ENCODE data around the gene KCNC4.

KCNC4 gene

GRCh38 chr1:110249256-110249655 lies 39.1 kb downstream of the KCNC4 start:
- Histone ChIP-seq H3K27ac (no peak overlapping the region), H3K4me3 (ENCODE audit: low read depth, low read length) (no peak overlapping the region), H3K36me3 (replicated peaks) (no peaks in the 10 kb centered on the region), H3K27me3 (replicated peaks) (peaks cover 2% of the 10 kb centered on the region)
- TF ChIP-seq CTCF (IDR thresholded peaks at IDR 0.05; ENCODE audit: low read depth, low read length, missing control alignments), result no peak
- no peak for DNase-seq
- in situ Hi-C loops (cut with HindIII; ENCODE audit: low pct_ligation_motif_present, low sequenced_read_pairs), result no loop called here

- Histone ChIP-seq H3K27ac (no peak overlapping the region), H3K27me3 (replicated peaks) (peaks cover 2% of the 10 kb centered on the region), H3K4me3 (ENCODE audit: low read depth, low read length) (no peak overlapping the region), H3K36me3 (replicated peaks) (no peaks in the 10 kb centered on the region)
- TF ChIP-seq CTCF (IDR thresholded peaks at IDR 0.05; ENCODE audit: low read depth, low read length, missing control alignments), result no peak
- no peak for DNase-seq
- in situ Hi-C loops (cut with HindIII; ENCODE audit: low pct_ligation_motif_present, low sequenced_read_pairs), result no loop called here
These were observed 39.9 kb downstream of the KCNC4 start for GRCh38 chr1:110250008-110250407.

GRCh38 chr1:110250749-110251148 lies 40.6 kb downstream of the KCNC4 start:
- Histone ChIP-seq H3K27ac (no peak overlapping the region), H3K36me3 (replicated peaks) (no peaks in the 10 kb centered on the region), H3K27me3 (replicated peaks) (peaks cover under 1% of the 10 kb centered on the region), H3K4me3 (ENCODE audit: low read depth, low read length) (no peak overlapping the region)
- no peak for DNase-seq
- no peak for TF ChIP-seq CTCF (IDR thresholded peaks at IDR 0.05; ENCODE audit: low read depth, low read length, missing control alignments)
- in situ Hi-C loops (cut with HindIII; ENCODE audit: low pct_ligation_motif_present, low sequenced_read_pairs), result no loop called here

- in situ Hi-C loops (cut with HindIII; ENCODE audit: low pct_ligation_motif_present, low sequenced_read_pairs), result no loop called here
- Histone ChIP-seq H3K27ac (no peak overlapping the region), H3K27me3 (replicated peaks) (no peaks in the 10 kb centered on the region), H3K36me3 (replicated peaks) (no peaks in the 10 kb centered on the region), H3K4me3 (ENCODE audit: low read depth, low read length) (no peak overlapping the region)
- DNase-seq, result no peak
- TF ChIP-seq CTCF (IDR thresholded peaks at IDR 0.05; ENCODE audit: low read depth, low read length, missing control alignments), result no peak
These were observed 43.1 kb downstream of the KCNC4 start for GRCh38 chr1:110253213-110253612.

GRCh38 chr1:110254604-110255391 lies 44.7 kb downstream of the KCNC4 start:
- in situ Hi-C loops (cut with HindIII; ENCODE audit: low pct_ligation_motif_present, low sequenced_read_pairs), result no loop called here
- no peak overlapping the region for H3K27ac ChIP-seq
- no peak for TF ChIP-seq CTCF (IDR thresholded peaks at IDR 0.05; ENCODE audit: low read depth, low read length, missing control alignments)
- no peak overlapping the region for H3K4me3 ChIP-seq (ENCODE audit: low read depth, low read length)
- H3K36me3 ChIP-seq (replicated peaks), result no peaks in the 10 kb centered on the region
- no peak for DNase-seq
- H3K27me3 ChIP-seq (replicated peaks), result no peaks in the 10 kb centered on the region

GRCh38 chr1:110255392-110255787 lies 45.3 kb downstream of the KCNC4 start:
- DNase-seq, result no peak
- in situ Hi-C loops (cut with HindIII; ENCODE audit: low pct_ligation_motif_present, low sequenced_read_pairs), result no loop called here
- TF ChIP-seq CTCF (IDR thresholded peaks at IDR 0.05; ENCODE audit: low read depth, low read length, missing control alignments), result no peak
- Histone ChIP-seq H3K36me3 (replicated peaks) (no peaks in the 10 kb centered on the region), H3K27me3 (replicated peaks) (no peaks in the 10 kb centered on the region), H3K4me3 (ENCODE audit: low read depth, low read length) (no peak overlapping the region), H3K27ac (no peak overlapping the region)

Data from brain microvascular endothelial cell (primary cell).